HEK293T (cell line): Measurements from ENCODE around the gene ADAMTS17.

Source experiments
- ARNT ChIP-seq: fragments of 450-650 bp; IDR thresholded peaks from 2 replicates; pipeline ENCODE4 v1.6.1; 2017; ENCODE audit warnings: mild to moderate bottlenecking
- BHLHE40 ChIP-seq: fragments of 450-650 bp; IDR thresholded peaks from 2 replicates; pipeline ENCODE4 v1.6.1; 2016; ENCODE audit warnings: mild to moderate bottlenecking, moderate library complexity, borderline replicate concordance
- FOXA1 ChIP-seq: fragments of 450-650 bp; IDR thresholded peaks from 2 replicates; pipeline ENCODE4 v1.6.1; 2016; ENCODE audit warnings: mild to moderate bottlenecking
- FOXK2 ChIP-seq: fragments of 450-650 bp; IDR thresholded peaks from 2 replicates; pipeline ENCODE4 v1.6.1; 2016; ENCODE audit warnings: mild to moderate bottlenecking
- FOXM1 ChIP-seq: fragments of 450-650 bp; IDR thresholded peaks from 2 replicates; pipeline ENCODE4 v1.6.1; 2017; ENCODE audit warnings: mild to moderate bottlenecking, borderline replicate concordance
- HDGF ChIP-seq: fragments of 450-650 bp; IDR thresholded peaks from 2 replicates; pipeline ENCODE4 v1.6.1; 2017; ENCODE audit warnings: antibody characterized with exemption, borderline replicate concordance
- PKNOX1 ChIP-seq: fragments of 450-650 bp; IDR thresholded peaks from 2 replicates; pipeline ENCODE4 v1.6.1; 2016
- SP1 ChIP-seq: fragments of 450-650 bp; IDR thresholded peaks from 2 replicates; pipeline ENCODE4 v1.6.1; 2017
- SUZ12 ChIP-seq: fragments of 450-650 bp; IDR thresholded peaks from 2 replicates; pipeline ENCODE4 v1.6.1; 2016; ENCODE audit warnings: mild to moderate bottlenecking
- TARDBP ChIP-seq: fragments of 450-650 bp; IDR thresholded peaks from 2 replicates; pipeline ENCODE4 v1.6.1; 2016

- TF ChIP-seq HDGF (no peak), FOXK2 (no peak), SP1 (no peak), TARDBP (no peak), SUZ12 (no peak), FOXM1 (no peak), BHLHE40 (peak; percentile 44; the same call in 1 of the 2 replicates), FOXA1 (no peak), ARNT (0 out of 2 replicates have a peak, but pooled peaks have one; percentile 24), PKNOX1 (0 out of 2 replicates have a peak, but pooled peaks have one; percentile 3)
Observed at GRCh38 chr15:100307241-100308212, 34.2 kb downstream of the ADAMTS17 start.
